SIG-M5 treated with dmso at 0.1 percent for 504 hours (cell line): ENCODE data around the gene KCNQ1.

Source experiments
- DNase-seq: peaks from one replicate; lab custom pipeline; 2025; ENCODE audit not compliant: unreplicated experiment; lab: John Stamatoyannopoulos, UW

Gene KCNQ1

GRCh38 chr11:2869134-2869526 lies 424.3 kb downstream of the KCNQ1 start:
- no peak for DNase-seq

- no peak for DNase-seq
Measured at GRCh38 chr11:2869561-2870427, 425.0 kb downstream of the KCNQ1 start.

GRCh38 chr11:2870460-2870859 lies 425.7 kb downstream of the KCNQ1 start:
- no peak for DNase-seq

- no peak for DNase-seq
Measured at GRCh38 chr11:2870969-2871680, 426.3 kb downstream of the KCNQ1 start.

GRCh38 chr11:2874963-2875362 lies 430.2 kb downstream of the KCNQ1 start:
- DNase-seq = no peak

GRCh38 chr11:2877474-2877873 lies 432.7 kb downstream of the KCNQ1 start:
- no peak for DNase-seq

GRCh38 chr11:2878782-2879181 lies 434.0 kb downstream of the KCNQ1 start:
- no peak for DNase-seq

GRCh38 chr11:2880646-2881045 lies 435.8 kb downstream of the KCNQ1 start:
- DNase-seq = no peak

GRCh38 chr11:2881076-2881980 lies 436.5 kb downstream of the KCNQ1 start:
- no peak for DNase-seq

GRCh38 chr11:2881981-2882375 lies 437.2 kb downstream of the KCNQ1 start:
- DNase-seq = no peak

GRCh38 chr11:2882396-2883110 lies 437.7 kb downstream of the KCNQ1 start:
- no peak for DNase-seq

- DNase-seq = no peak
Measured at GRCh38 chr11:2883640-2883978, 438.8 kb downstream of the KCNQ1 start.

GRCh38 chr11:2883979-2884815 lies 439.4 kb downstream of the KCNQ1 start:
- no peak for DNase-seq

- no peak for DNase-seq
Measured at GRCh38 chr11:2885017-2885677, 440.3 kb downstream of the KCNQ1 start.

- peak; percentile 65 for DNase-seq
Measured at GRCh38 chr11:2885678-2886081, 440.9 kb downstream of the KCNQ1 start, which contains the start of gene CDKN1C. Gene CDKN1C, minus strand, starts transcription at chr11:2885775. Its CDS starts 319 bp downstream, at chr11:2885456.

- DNase-seq = no peak
Measured at GRCh38 chr11:2886191-2886894, 441.5 kb downstream of the KCNQ1 start.

GRCh38 chr11:2886936-2887335 lies 442.1 kb downstream of the KCNQ1 start:
- no peak for DNase-seq

- no peak for DNase-seq
Measured at GRCh38 chr11:2887515-2888195, 442.8 kb downstream of the KCNQ1 start.
